Cardiac fibroblast (primary cell): ENCODE data around the gene LRRC8C.
A peak's percentile ranks its signal among the peaks of the same experiment; 100 is the strongest.

Source experiments
- DNase-seq, 2 donors: peaks; one replicate each; pipeline versions ENCODE4 v3.0.0 to v3.0.0-alpha.2; 2010; ENCODE audit warnings: low read depth in 2 of 2
- H3K4me3 ChIP-seq, 2 donors: replicated peaks in 1 of 2; 1 replicate in 1 of 2; 2 replicates in 1 of 2; pipeline ENCODE4 v1.5.1; 2011; ENCODE audit warnings: low read depth in 2 of 2, low read length in 2 of 2, mild to moderate bottlenecking in 2 of 2, moderate library complexity in 1 of 2
- CTCF ChIP-seq: IDR thresholded peaks from one replicate; pipeline ENCODE4 v1.5.1; 2011; ENCODE audit warnings: low read depth, mild to moderate bottlenecking, low read length, inconsistent platforms

Gene LRRC8C

GRCh38 chr1:89739844-89740216, 106.9 kb downstream of the LRRC8C start:
- no peak overlapping the region for H3K4me3 ChIP-seq
- no peak for TF ChIP-seq CTCF
- no peak for DNase-seq

- H3K4me3 ChIP-seq = no peak overlapping the region
- no peak for TF ChIP-seq CTCF
- DNase-seq = peak in 1 of 2 donors; percentile 53
These were observed 110.9 kb downstream of the LRRC8C start for GRCh38 chr1:89743788-89744187.

- no peak for TF ChIP-seq CTCF
- no peak for DNase-seq
These were observed 113.7 kb downstream of the LRRC8C start for GRCh38 chr1:89746424-89747149.

GRCh38 chr1:89753761-89754160, 120.8 kb downstream of the LRRC8C start:
- no peak for TF ChIP-seq CTCF
- no peak for DNase-seq
- H3K4me3 ChIP-seq = no peak overlapping the region

More at GRCh38 chr1:89746424-89747149, 113.7 kb downstream of the LRRC8C start:
- no peak overlapping the region for H3K4me3 ChIP-seq

- TF ChIP-seq CTCF = no peak
These were observed 121.6 kb downstream of the LRRC8C start for GRCh38 chr1:89754518-89754917.

GRCh38 chr1:89755591-89755990, 122.7 kb downstream of the LRRC8C start:
- no peak for DNase-seq
- TF ChIP-seq CTCF = no peak
- H3K4me3 ChIP-seq = no peak overlapping the region

More at GRCh38 chr1:89754518-89754917, 121.6 kb downstream of the LRRC8C start:
- DNase-seq = peak; percentile 71 to 82
- H3K4me3 ChIP-seq = no peak overlapping the region

GRCh38 chr1:89757532-89757931, 124.6 kb downstream of the LRRC8C start:
- TF ChIP-seq CTCF = no peak
- H3K4me3 ChIP-seq = no peak overlapping the region
- peak; percentile 30 to 63 for DNase-seq
